HFFc6 (cell line): ENCODE measurements around the gene NCBP1. TPM values are rescaled to one million over a fixed set of nuclear protein-coding genes. Genes with fewer than 3 reads are reported as not detected.

Source experiments
- DNase-seq: peaks from one replicate; pipeline ENCODE4 v3.0.0-alpha.2; 2018
- H3K27ac Mint-ChIP-seq: 2 replicates; pipeline ENCODE4 v1.8.0; 2020; ENCODE audit warnings: mild to moderate bottlenecking, mixed read lengths
- H3K27me3 Mint-ChIP-seq: 2 replicates; pipeline ENCODE4 v1.8.0; 2021; ENCODE audit warnings: mild to moderate bottlenecking, moderate library complexity, mixed read lengths; ENCODE audit not compliant: insufficient read depth
- H3K36me3 Mint-ChIP-seq: 2 replicates; pipeline ENCODE4 v1.8.0; 2021; ENCODE audit warnings: low read depth, mixed read lengths
- H3K4me1 Mint-ChIP-seq: 2 replicates; pipeline ENCODE4 v1.8.0; 2020; ENCODE audit warnings: low read depth, mixed read lengths
- H3K4me3 Mint-ChIP-seq: 2 replicates; pipeline ENCODE4 v1.8.0; 2020; ENCODE audit warnings: mild to moderate bottlenecking, moderate library complexity, mixed read lengths
- H3K9me3 Mint-ChIP-seq: 2 replicates; pipeline ENCODE4 v1.8.0; 2020; ENCODE audit warnings: mild to moderate bottlenecking, mixed read lengths
- total RNA-seq, 6 experiments: library from RNA; stranded (reverse); fragmentation: NEBNext Ultra II Directional; extraction: Animal tissue kit (Norgen Biotek cat#: 25700); gene quantifications; 2 replicates in 1 of 6; 3 replicates in 5 of 6; pipeline ENCODE4 v1.2.3, GENCODE V29; 2021
- TF ChIP-seq, protein P1 (sequence below): fragments of 200-600 bp; sonication (generic); IDR thresholded peaks from 2 replicates; pipeline ENCODE4 v1.5.0; 2021; ENCODE audit warnings: antibody characterized with exemption, mild to moderate bottlenecking

The NCBP1 gene
- total RNA-seq, 6 experiments from 2014 or later: 36.5 to 46.3 (median 41.2) TPM

GRCh38 chr9:97632248-97632984, 1.2 kb upstream of the NCBP1 start:
- peaks cover 11% of the 10 kb centered on the region for H3K36me3 Mint-ChIP-seq
- H3K4me3 Mint-ChIP-seq: peak overlapping the region; percentile 96
- DNase-seq: no peak
- peak overlapping the region; percentile 100 for H3K27ac Mint-ChIP-seq
- TF ChIP-seq, protein P1, sequence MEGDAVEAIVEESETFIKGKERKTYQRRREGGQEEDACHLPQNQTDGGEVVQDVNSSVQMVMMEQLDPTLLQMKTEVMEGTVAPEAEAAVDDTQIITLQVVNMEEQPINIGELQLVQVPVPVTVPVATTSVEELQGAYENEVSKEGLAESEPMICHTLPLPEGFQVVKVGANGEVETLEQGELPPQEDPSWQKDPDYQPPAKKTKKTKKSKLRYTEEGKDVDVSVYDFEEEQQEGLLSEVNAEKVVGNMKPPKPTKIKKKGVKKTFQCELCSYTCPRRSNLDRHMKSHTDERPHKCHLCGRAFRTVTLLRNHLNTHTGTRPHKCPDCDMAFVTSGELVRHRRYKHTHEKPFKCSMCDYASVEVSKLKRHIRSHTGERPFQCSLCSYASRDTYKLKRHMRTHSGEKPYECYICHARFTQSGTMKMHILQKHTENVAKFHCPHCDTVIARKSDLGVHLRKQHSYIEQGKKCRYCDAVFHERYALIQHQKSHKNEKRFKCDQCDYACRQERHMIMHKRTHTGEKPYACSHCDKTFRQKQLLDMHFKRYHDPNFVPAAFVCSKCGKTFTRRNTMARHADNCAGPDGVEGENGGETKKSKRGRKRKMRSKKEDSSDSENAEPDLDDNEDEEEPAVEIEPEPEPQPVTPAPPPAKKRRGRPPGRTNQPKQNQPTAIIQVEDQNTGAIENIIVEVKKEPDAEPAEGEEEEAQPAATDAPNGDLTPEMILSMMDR: no peak
- H3K27me3 Mint-ChIP-seq: peaks cover 2% of the 10 kb centered on the region
- H3K4me1 Mint-ChIP-seq: peaks cover 42% of the 10 kb centered on the region
- H3K9me3 Mint-ChIP-seq: no peaks in the 10 kb centered on the region

DNA sequence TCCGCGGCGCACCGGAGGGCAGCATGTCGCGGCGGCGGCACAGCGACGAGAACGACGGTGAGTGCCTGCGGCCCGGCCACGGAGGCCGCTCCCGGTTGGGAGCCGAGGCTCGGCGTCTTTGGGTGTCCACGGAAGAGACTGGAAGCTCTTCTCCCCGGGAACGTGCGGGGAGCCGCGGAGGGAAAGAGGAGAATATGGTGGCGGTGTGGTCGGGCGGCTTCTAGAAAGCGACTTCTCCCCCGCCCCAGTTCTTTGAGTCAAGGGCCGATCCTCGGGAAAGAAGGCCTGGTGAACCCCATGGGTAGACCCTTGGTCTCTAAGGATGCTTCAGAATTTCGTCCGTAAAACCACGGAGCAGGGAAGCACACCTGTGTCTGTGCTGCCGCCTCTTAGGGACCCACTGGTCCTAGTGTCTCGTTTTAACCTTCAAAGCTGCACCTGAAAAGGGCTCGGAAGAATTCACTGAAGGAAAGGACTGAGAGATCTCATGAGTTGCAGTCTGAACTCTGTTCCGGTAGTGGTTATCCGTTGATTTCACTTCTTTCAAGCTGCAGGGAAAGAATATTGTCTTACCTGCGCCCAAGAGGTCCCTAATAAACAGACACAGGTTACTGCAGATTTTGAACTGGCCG, 354 bp downstream of the NCBP1 start:
- H3K27ac Mint-ChIP-seq: peak overlapping the region; percentile 100
- TF ChIP-seq, protein P1: peak; percentile 2; the same call in 1 of the 2 replicates
- H3K9me3 Mint-ChIP-seq: no peaks in the 10 kb centered on the region
- H3K4me1 Mint-ChIP-seq: peaks cover 52% of the 10 kb centered on the region
- peak overlapping the region; percentile 96 for H3K4me3 Mint-ChIP-seq
- peaks cover 11% of the 10 kb centered on the region for H3K36me3 Mint-ChIP-seq
- DNase-seq: no peak
- H3K27me3 Mint-ChIP-seq: peaks cover 2% of the 10 kb centered on the region

- no peak for DNase-seq
- peaks cover 2% of the 10 kb centered on the region for H3K27me3 Mint-ChIP-seq
- no peaks in the 10 kb centered on the region for H3K9me3 Mint-ChIP-seq
- TF ChIP-seq, protein P1: no peak
- peak overlapping the region; percentile 96 for H3K4me3 Mint-ChIP-seq
- peaks cover 11% of the 10 kb centered on the region for H3K36me3 Mint-ChIP-seq
- H3K27ac Mint-ChIP-seq: peak overlapping the region; percentile 100
- peaks cover 54% of the 10 kb centered on the region for H3K4me1 Mint-ChIP-seq
Measured at GRCh38 chr9:97635026-97635425, 1.4 kb downstream of the NCBP1 start.

DNA sequence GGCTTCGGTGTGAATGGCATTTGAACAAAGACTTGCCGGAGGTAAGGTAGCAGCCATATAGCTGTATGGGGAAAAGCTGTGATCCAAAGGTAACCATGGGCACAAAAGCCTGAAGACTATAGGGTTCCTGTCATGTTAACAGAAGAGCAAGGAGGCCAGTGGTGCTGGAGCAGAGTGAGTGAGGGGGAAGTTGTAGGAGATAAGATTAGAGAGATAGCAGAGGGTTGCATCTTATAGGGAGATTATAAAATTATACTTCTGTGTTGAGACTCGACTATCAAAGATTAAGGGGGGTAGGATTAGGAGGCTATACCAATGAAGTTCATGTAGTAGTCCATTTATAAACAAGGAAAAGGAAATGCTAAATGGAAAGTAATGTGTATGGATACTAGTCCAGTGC, 3.3 kb downstream of the NCBP1 start:
- Mint-ChIP-seq H3K27ac (peak overlapping the region; percentile 9; the same call in 1 of the 2 replicates), H3K27me3 (peaks cover 2% of the 10 kb centered on the region), H3K4me3 (no peak overlapping the region), H3K9me3 (no peaks in the 10 kb centered on the region), H3K36me3 (peaks cover 11% of the 10 kb centered on the region), H3K4me1 (peaks cover 48% of the 10 kb centered on the region)
- TF ChIP-seq, protein P1: no peak
- DNase-seq: no peak

- DNase-seq: no peak
- Mint-ChIP-seq H3K27me3 (no peaks in the 10 kb centered on the region; the same call in 1 of the 2 replicates), H3K4me3 (no peak overlapping the region), H3K9me3 (no peaks in the 10 kb centered on the region), H3K27ac (peak overlapping the region; percentile 13; the same call in 1 of the 2 replicates), H3K36me3 (peaks cover 11% of the 10 kb centered on the region), H3K4me1 (peaks cover 46% of the 10 kb centered on the region)
- TF ChIP-seq, protein P1: peak; percentile 53
Measured at GRCh38 chr9:97638666-97639065, 5.0 kb downstream of the NCBP1 start.
